Endothelial cell of umbilical vein (primary cell): ENCODE data around the gene MED17.

ENCODE experiments used
- CTCF ChIP-seq, 2 donors: IDR thresholded peaks; 1 replicate in 1 of 2; 2 replicates in 1 of 2; pipeline ENCODE4 v1.5.1; 2011; ENCODE audit warnings: low read length in 2 of 2, mild to moderate bottlenecking in 2 of 2, moderate library complexity in 2 of 2, control low read depth in 1 of 2, inconsistent platforms in 1 of 2, low read depth in 1 of 2; ENCODE audit not compliant: insufficient read depth in 1 of 2; ENCODE audit errors: extremely low read depth in 1 of 2
- EZH2 ChIP-seq: IDR thresholded peaks from 2 replicates; pipeline ENCODE4 v1.6.1; 2012; ENCODE audit warnings: borderline replicate concordance, low read depth, mild to moderate bottlenecking, moderate library complexity, low read length, inconsistent platforms; ENCODE audit not compliant: severe bottlenecking
- MAX ChIP-seq: IDR thresholded peaks from 2 replicates; pipeline ENCODE4 v1.6.1; 2011; ENCODE audit not compliant: insufficient read depth, insufficient read length
- MYC ChIP-seq: IDR thresholded peaks from one replicate; pipeline ENCODE4 v1.6.1; 2011; ENCODE audit warnings: mild to moderate bottlenecking, low read depth, low read length
- POLR2A ChIP-seq: IDR thresholded peaks from 2 replicates; pipeline ENCODE4 v1.6.1; 2012; ENCODE audit warnings: low read depth, mild to moderate bottlenecking, control low read depth, low read length
- POLR2AphosphoS5 ChIP-seq: IDR thresholded peaks from 2 replicates; pipeline ENCODE4 v1.6.1; 2012; ENCODE audit warnings: low read depth, mild to moderate bottlenecking, control low read depth, low read length, moderate library complexity; ENCODE audit not compliant: insufficient read depth

GRCh38 chr11:93736129-93736528 is 48.0 kb upstream of the MED17 start:
- no peak for TF ChIP-seq POLR2A
- no peak for TF ChIP-seq EZH2
- no peak for TF ChIP-seq MYC
- no peak for TF ChIP-seq CTCF (IDR thresholded peaks at IDR 0.05; ENCODE audit: extremely low read depth in 1 of 2, insufficient read depth in 1 of 2, low read depth in 1 of 2, low read length in 2 of 2)
- TF ChIP-seq MAX: no peak
- no peak for TF ChIP-seq POLR2AphosphoS5
